Type B pancreatic cell (in vitro differentiated cells): ENCODE measurements around the gene MCF2. TPM values are rescaled to one million over a fixed set of nuclear protein-coding genes. Genes with fewer than 3 reads are reported as not detected.

ENCODE experiments used
- DNase-seq: peaks from one replicate; pipeline ENCODE4 v3.0.0; 2021; ENCODE audit warnings: mixed read lengths; ENCODE audit not compliant: unreplicated experiment; ENCODE audit errors: extremely low spot score
- H3K27ac Mint-ChIP-seq: 2 replicates; pipeline ENCODE4 v1.8.0; 2021; ENCODE audit warnings: mild to moderate bottlenecking, mixed read lengths
- H3K27me3 Mint-ChIP-seq: 2 replicates; pipeline ENCODE4 v1.8.0; 2021; ENCODE audit warnings: mixed read lengths
- H3K36me3 Mint-ChIP-seq: 2 replicates; pipeline ENCODE4 v1.8.0; 2021; ENCODE audit warnings: mixed read lengths
- H3K4me1 Mint-ChIP-seq: one replicate; pipeline ENCODE4 v1.8.0; 2021; ENCODE audit warnings: mixed read lengths; ENCODE audit not compliant: unreplicated experiment
- H3K4me3 Mint-ChIP-seq: 2 replicates; pipeline ENCODE4 v1.8.0; 2021; ENCODE audit warnings: mild to moderate bottlenecking, mixed read lengths
- H3K9me3 Mint-ChIP-seq: 2 replicates; pipeline ENCODE4 v1.8.0; 2021; ENCODE audit warnings: mixed read lengths
- total RNA-seq: library from RNA; stranded (reverse); gene quantifications from 2 replicates; pipeline ENCODE4 v1.2.1, GENCODE V29; 2021; ENCODE audit warnings: low replicate concordance
- TF ChIP-seq, protein P1 (sequence below): fragments of 200-600 bp; sonication (generic); conservative IDR thresholded peaks from 2 replicates; pipeline ENCODE4 v1.5.0; 2021; ENCODE audit warnings: antibody characterized with exemption, mild to moderate bottlenecking

The MCF2 gene
- total RNA-seq, 1 donor from 2014 or later = 0.22 TPM

DNA sequence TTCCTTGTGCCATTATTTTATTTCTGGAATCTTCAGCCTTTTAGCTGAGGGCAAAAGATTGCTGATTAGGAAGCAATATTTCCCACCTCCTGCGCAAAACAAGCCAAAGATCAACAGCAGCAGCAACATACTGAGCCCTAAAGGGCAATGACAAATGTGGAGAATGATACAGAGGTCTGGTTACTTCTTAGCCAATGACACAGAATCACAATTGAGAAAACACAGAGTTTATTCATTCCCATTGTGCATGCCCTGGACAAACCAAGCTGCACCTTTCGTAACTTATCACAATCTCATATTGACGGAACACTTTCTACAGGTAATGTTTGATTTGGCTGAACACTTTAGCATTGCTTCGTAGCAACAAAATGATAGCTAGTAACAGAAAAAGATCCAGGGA lies 164.0 kb downstream of the MCF2 start:
- TF ChIP-seq, protein P1, sequence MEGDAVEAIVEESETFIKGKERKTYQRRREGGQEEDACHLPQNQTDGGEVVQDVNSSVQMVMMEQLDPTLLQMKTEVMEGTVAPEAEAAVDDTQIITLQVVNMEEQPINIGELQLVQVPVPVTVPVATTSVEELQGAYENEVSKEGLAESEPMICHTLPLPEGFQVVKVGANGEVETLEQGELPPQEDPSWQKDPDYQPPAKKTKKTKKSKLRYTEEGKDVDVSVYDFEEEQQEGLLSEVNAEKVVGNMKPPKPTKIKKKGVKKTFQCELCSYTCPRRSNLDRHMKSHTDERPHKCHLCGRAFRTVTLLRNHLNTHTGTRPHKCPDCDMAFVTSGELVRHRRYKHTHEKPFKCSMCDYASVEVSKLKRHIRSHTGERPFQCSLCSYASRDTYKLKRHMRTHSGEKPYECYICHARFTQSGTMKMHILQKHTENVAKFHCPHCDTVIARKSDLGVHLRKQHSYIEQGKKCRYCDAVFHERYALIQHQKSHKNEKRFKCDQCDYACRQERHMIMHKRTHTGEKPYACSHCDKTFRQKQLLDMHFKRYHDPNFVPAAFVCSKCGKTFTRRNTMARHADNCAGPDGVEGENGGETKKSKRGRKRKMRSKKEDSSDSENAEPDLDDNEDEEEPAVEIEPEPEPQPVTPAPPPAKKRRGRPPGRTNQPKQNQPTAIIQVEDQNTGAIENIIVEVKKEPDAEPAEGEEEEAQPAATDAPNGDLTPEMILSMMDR = no peak
- no peak overlapping the region for H3K4me3 Mint-ChIP-seq
- H3K27me3 Mint-ChIP-seq = no peaks in the 10 kb centered on the region
- H3K9me3 Mint-ChIP-seq = no peaks in the 10 kb centered on the region
- H3K36me3 Mint-ChIP-seq = no peaks in the 10 kb centered on the region
- no peak for DNase-seq
- H3K27ac Mint-ChIP-seq = no peak overlapping the region
- H3K4me1 Mint-ChIP-seq = no peaks in the 10 kb centered on the region

DNA sequence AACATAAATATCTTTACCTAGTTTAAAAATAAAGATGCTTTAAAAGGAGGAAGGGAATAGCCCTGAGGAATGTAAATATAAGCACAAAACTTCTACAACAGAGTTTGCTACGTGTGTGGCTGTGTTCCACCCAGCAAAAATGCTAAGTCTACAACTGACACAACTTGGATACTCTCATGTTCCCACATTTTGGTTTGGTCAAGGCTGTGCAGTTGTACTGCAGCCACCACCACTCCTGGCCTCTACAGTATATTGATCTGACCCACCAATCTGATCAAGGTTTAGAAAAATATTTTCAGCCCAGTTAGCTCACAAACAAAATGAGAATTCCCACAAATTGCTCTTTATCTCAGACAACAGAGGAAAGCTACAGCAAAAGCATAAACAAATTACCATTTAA lies 165.3 kb downstream of the MCF2 start:
- no peaks in the 10 kb centered on the region for H3K9me3 Mint-ChIP-seq

DNA sequence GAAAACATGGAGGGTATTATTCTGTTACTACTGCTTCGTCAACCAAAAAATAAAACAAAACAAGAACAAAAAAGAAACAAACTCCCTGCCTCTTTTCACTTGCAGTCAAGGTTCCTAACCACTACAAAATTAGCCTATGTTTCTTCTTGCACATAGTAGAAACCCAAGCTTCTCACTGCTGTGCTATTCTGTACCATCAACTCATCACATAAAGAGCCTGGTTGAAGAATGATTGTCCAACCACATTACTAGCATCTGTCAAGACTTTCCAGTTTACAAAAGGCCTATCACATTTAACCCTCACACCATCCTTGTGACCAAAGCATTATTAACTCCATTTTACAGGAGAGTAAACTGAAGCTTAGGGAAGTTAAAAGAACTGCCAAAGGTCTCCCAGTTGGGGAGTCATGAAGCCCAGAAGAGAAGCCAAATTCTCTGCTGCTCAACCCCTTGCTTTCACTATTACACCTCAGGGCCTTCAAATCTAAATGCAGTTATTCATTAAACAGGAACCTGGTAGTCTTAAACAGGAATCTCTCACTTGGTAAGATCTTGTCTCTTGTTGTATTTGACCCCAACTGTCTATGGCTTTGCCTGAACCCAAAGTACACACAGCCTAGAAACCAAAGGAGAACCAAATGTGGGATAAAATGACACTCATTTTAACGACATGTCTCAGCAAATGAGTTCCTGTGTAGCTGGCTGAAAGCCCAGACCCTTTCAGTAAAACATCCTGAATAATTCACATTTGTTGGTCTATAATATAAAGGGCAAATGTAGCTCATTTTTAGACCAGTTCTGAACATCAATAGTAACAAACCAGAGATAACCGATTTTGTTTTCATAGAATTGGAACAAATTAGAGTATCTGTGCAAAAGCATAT lies 168.8 kb downstream of the MCF2 start:
- DNase-seq = no peak
- no peaks in the 10 kb centered on the region for H3K9me3 Mint-ChIP-seq
- no peaks in the 10 kb centered on the region for H3K4me1 Mint-ChIP-seq
- no peak overlapping the region for H3K4me3 Mint-ChIP-seq
- H3K27me3 Mint-ChIP-seq = peaks cover 4% of the 10 kb centered on the region
- no peak overlapping the region for H3K27ac Mint-ChIP-seq
- H3K36me3 Mint-ChIP-seq = no peaks in the 10 kb centered on the region
- TF ChIP-seq, protein P1 = no peak

More for the DNA sequence above, 165.3 kb downstream of the MCF2 start:
- no peak for DNase-seq
- H3K4me1 Mint-ChIP-seq = no peaks in the 10 kb centered on the region
- H3K27ac Mint-ChIP-seq = no peak overlapping the region
- no peaks in the 10 kb centered on the region for H3K36me3 Mint-ChIP-seq
- peaks cover 4% of the 10 kb centered on the region for H3K27me3 Mint-ChIP-seq
- TF ChIP-seq, protein P1 = no peak
- no peak overlapping the region for H3K4me3 Mint-ChIP-seq

DNA sequence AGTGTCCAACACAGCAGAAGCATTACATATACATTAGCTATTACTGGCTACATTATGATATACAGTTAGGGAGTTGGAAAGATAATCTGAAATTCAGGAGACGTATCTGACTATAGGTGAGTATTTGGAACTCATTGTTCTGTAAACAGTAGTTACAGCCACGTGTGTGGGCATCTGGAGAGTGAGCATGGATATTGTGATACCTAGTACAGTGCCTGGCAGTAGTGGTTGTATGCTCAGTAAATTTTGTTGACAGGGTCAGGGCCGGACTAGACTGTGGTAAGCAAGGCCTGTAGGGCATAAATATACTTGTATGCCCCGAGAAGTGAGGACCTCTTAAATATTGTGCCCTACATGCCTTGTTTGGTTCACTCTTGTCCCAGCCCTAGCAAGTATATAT lies 174.5 kb downstream of the MCF2 start:
- Mint-ChIP-seq H3K4me1 (no peaks in the 10 kb centered on the region), H3K4me3 (no peak overlapping the region), H3K27ac (no peak overlapping the region), H3K36me3 (no peaks in the 10 kb centered on the region), H3K27me3 (peaks cover 4% of the 10 kb centered on the region), H3K9me3 (no peaks in the 10 kb centered on the region)
- TF ChIP-seq, protein P1 = no peak
- no peak for DNase-seq

DNA sequence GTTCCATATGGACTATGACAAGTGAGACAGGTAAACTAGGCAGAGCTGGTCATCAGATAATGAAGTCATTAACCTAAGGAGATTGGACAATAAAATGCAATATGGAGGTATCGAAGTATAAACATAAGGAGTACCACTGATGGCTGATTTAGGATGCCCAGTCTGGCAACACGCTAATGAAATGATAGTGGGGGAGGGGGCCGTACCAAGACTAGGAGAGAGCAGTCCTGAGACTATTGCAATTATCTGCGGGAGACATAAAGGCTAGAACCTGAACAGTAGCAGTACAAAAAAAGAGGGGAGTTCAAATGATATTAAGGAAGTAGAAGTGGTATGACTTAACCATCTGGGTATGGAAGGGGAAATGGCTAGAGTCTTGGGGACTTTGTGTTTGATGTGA lies 175.1 kb downstream of the MCF2 start:
- no peaks in the 10 kb centered on the region for H3K4me1 Mint-ChIP-seq
- H3K36me3 Mint-ChIP-seq = no peaks in the 10 kb centered on the region
- H3K4me3 Mint-ChIP-seq = no peak overlapping the region
- no peaks in the 10 kb centered on the region for H3K9me3 Mint-ChIP-seq
- DNase-seq = no peak
- H3K27me3 Mint-ChIP-seq = peaks cover 2% of the 10 kb centered on the region
- TF ChIP-seq, protein P1 = no peak
- H3K27ac Mint-ChIP-seq = no peak overlapping the region

Other genes with a start within 250 kb of the MCF2 start
- 0.24 and 0.36 TPM in 2 replicates for gene F9, start 177.4 kb downstream of the MCF2 start, total RNA-seq
- 17.8 and 18.9 TPM in 2 replicates for gene ATP11C, start 224.9 kb upstream of the MCF2 start, total RNA-seq